K562 (cell line): Measurements from ENCODE around the gene FLOT2. TPM values are rescaled to one million over a fixed set of nuclear protein-coding genes. Genes with fewer than 3 reads are reported as not detected.
A peak's percentile ranks its signal among the peaks of the same experiment; 100 is the strongest.

Experiments used
- ATAC-seq: fragments of 200-7000 bp; cut with Tn5 transposase; 3 replicates; pipeline ENCODE4 v1.9.1; 2020; ENCODE audit warnings: moderate library complexity
- BruUV-seq: library from RNA; stranded (reverse); fragments of 400-500 nt; replicated peaks from 2 replicates; lab custom pipeline; 2021; lab: Mats Ljungman, UMichigan
- CTCF ChIA-PET: fragments of 300-600 bp; formaldehyde crosslinking; extraction: SDS; loops from one replicate; lab custom pipeline; 2021; ENCODE audit warnings: low intra/inter-chr PET ratio; lab: Yijun Ruan, JAX
- POLR2A ChIA-PET: fragments of 300-600, 350-650 bp; sonication (Branson Sonifier 250); formaldehyde crosslinking; extraction: SDS; loops from one replicate; lab custom pipeline; 2021; ENCODE audit warnings: antibody characterized with exemption, inconsistent platforms; lab: Yijun Ruan, JAX
- DNase-seq, 4 experiments: peaks; one replicate each; pipeline versions ENCODE4 v3.0.0 to v3.0.0-alpha.2; 2011 to 2018; ENCODE audit warnings: low spot score in 3 of 4, mixed read lengths in 3 of 4; ENCODE audit errors: extremely low read depth in 1 of 4
- FAIRE-seq: peaks from 2 replicates; lab custom pipeline; 2011; peaks lifted over from hg19 to GRCh38; lab: Jason Lieb, UNC
- H2AFZ ChIP-seq: 2 replicates; pipeline ENCODE4 v1.6.0; 2011; ENCODE audit warnings: low read depth, low read length, control low read depth, inconsistent platforms
- H3K27ac ChIP-seq: fragments of 200-600 bp; 3 replicates; pipeline ENCODE4 v1.8.0; 2011; ENCODE audit warnings: low read depth, mild to moderate bottlenecking, control low read depth, inconsistent platforms, low read length, moderate library complexity, mixed read lengths; ENCODE audit errors: extremely low read depth
- H3K27me3 ChIP-seq, 2 experiments: fragments of 300-600 bp in 1 of 2; 2 replicates in 1 of 2; 3 replicates in 1 of 2; pipeline versions ENCODE4 v1.6.0 to v1.8.0; 2011; ENCODE audit warnings: inconsistent platforms in 2 of 2, low read length in 2 of 2, mild to moderate bottlenecking in 1 of 2, mixed read lengths in 1 of 2, moderate library complexity in 1 of 2; ENCODE audit not compliant: control insufficient read depth in 2 of 2, insufficient read depth in 2 of 2
- H3K36me3 ChIP-seq: fragments of 300-600 bp; 3 replicates; pipeline ENCODE4 v1.8.0; 2011; ENCODE audit warnings: mild to moderate bottlenecking, low read length, inconsistent platforms; ENCODE audit not compliant: control insufficient read depth, insufficient read depth
- H3K4me1 ChIP-seq, 2 experiments: fragments of 200-600 bp in 1 of 2; replicated peaks in 1 of 2; 2 replicates in 1 of 2; 3 replicates in 1 of 2; pipeline versions ENCODE4 v1.5.1 to v1.8.0; 2011; ENCODE audit warnings: inconsistent platforms in 2 of 2, low read length in 2 of 2, mild to moderate bottlenecking in 1 of 2, mixed read lengths in 1 of 2, moderate library complexity in 1 of 2; ENCODE audit not compliant: control insufficient read depth in 2 of 2, insufficient read depth in 2 of 2
- H3K4me2 ChIP-seq: 2 replicates; pipeline ENCODE4 v1.6.1; 2011; ENCODE audit warnings: low read length, control low read depth, inconsistent platforms, mixed read lengths; ENCODE audit not compliant: insufficient read depth
- H3K4me3 ChIP-seq: fragments of 200-600 bp; sonication (generic), shearing (Covaris generic); 2 replicates; pipeline ENCODE4 v1.5.1; 2016; ENCODE audit warnings: control low read depth, inconsistent platforms
- H3K79me2 ChIP-seq: fragments of 200-600 bp; 3 replicates; pipeline ENCODE4 v1.8.0; 2011; ENCODE audit warnings: low read length, inconsistent platforms; ENCODE audit not compliant: control insufficient read depth, insufficient read depth
- H3K9ac ChIP-seq, 2 experiments: 2 replicates each; pipeline versions ENCODE4 v1.6.0 to v1.6.1; 2011; ENCODE audit warnings: low read depth in 2 of 2, low read length in 2 of 2, control low read depth in 1 of 2, inconsistent platforms in 1 of 2, mild to moderate bottlenecking in 1 of 2, mixed read lengths in 1 of 2; ENCODE audit not compliant: insufficient read depth in 1 of 2
- H3K9me1 ChIP-seq: one replicate; pipeline ENCODE4 v1.6.0; 2011; ENCODE audit warnings: inconsistent platforms, mild to moderate bottlenecking, low read length, moderate library complexity; ENCODE audit not compliant: control insufficient read depth, insufficient read depth
- H3K9me3 ChIP-seq: replicated peaks from 2 replicates; pipeline ENCODE4 v1.5.1; 2011; ENCODE audit warnings: low read depth, low read length, inconsistent platforms; ENCODE audit not compliant: control insufficient read depth, insufficient read depth
- H4K20me1 ChIP-seq: replicated peaks from 2 replicates; pipeline ENCODE4 v1.6.1; 2011; ENCODE audit warnings: low read length, inconsistent platforms, mixed read lengths; ENCODE audit not compliant: control insufficient read depth, insufficient read depth
- ARID1B ChIP-seq: fragments of 450-650 bp; IDR thresholded peaks from 2 replicates; pipeline ENCODE4 v1.6.1; 2016; ENCODE audit warnings: antibody characterized with exemption, mild to moderate bottlenecking, inconsistent platforms
- ASH1L ChIP-seq: fragments of 450-650 bp; IDR thresholded peaks from 2 replicates; pipeline ENCODE4 v1.6.1; 2018; ENCODE audit warnings: borderline replicate concordance, mild to moderate bottlenecking, low read depth; ENCODE audit not compliant: partially characterized antibody
- BCOR ChIP-seq: fragments of 450-650 bp; IDR thresholded peaks from 2 replicates; pipeline ENCODE4 v1.6.1; 2016
- CBFA2T2 ChIP-seq: fragments of 450-650 bp; conservative IDR thresholded peaks from 2 replicates; pipeline ENCODE4 v1.6.1; 2017; ENCODE audit warnings: mild to moderate bottlenecking
- CBFA2T3 ChIP-seq: fragments of 450-650 bp; IDR thresholded peaks from 2 replicates; pipeline ENCODE4 v1.6.1; 2017
- DPF2 ChIP-seq: fragments of 450-650 bp; IDR thresholded peaks from 2 replicates; pipeline ENCODE4 v1.6.1; 2016
- EP300 ChIP-seq: IDR thresholded peaks from 2 replicates; pipeline ENCODE4 v1.6.1; 2012; ENCODE audit warnings: low read length, improper control_type of control experiment
- FIP1L1 ChIP-seq: fragments of 200-400 bp; formaldehyde crosslinking; IDR thresholded peaks from 2 replicates; pipeline ENCODE4 v1.6.1; 2018; ENCODE audit warnings: mild to moderate bottlenecking, low read depth, low read length; ENCODE audit not compliant: poor library complexity, severe bottlenecking
- GATA2 ChIP-seq: sonication (generic); formaldehyde crosslinking; IDR thresholded peaks from 2 replicates; pipeline ENCODE4 v1.4.0; 2020; ENCODE audit warnings: mild to moderate bottlenecking, missing genetic modification reagents
- HDAC1 ChIP-seq, 2 experiments: fragments of 450-650 bp; IDR thresholded peaks; 2 replicates each; pipeline ENCODE4 v1.6.1; 2016 to 2017; ENCODE audit warnings: inconsistent platforms in 1 of 2, mild to moderate bottlenecking in 1 of 2, moderate library complexity in 1 of 2
- NCOR1 ChIP-seq: fragments of 450-650 bp; IDR thresholded peaks from 2 replicates; pipeline ENCODE4 v1.6.1; 2016; ENCODE audit warnings: mild to moderate bottlenecking, moderate library complexity
- SAFB2 ChIP-seq: fragments of 200-400 bp; formaldehyde crosslinking; IDR thresholded peaks from 2 replicates; pipeline ENCODE4 v1.6.1; 2018; ENCODE audit warnings: borderline replicate concordance, low read length, low read depth, moderate library complexity; ENCODE audit not compliant: severe bottlenecking
- SUPT5H ChIP-seq: fragments of 450-650 bp; IDR thresholded peaks from 2 replicates; pipeline ENCODE4 v1.6.1; 2016
- TAL1 ChIP-seq: fragments of 450-650 bp; IDR thresholded peaks from 2 replicates; pipeline ENCODE4 v1.6.1; 2016; ENCODE audit warnings: mild to moderate bottlenecking
- TCF3 ChIP-seq: sonication (generic); formaldehyde crosslinking; IDR thresholded peaks from 2 replicates; pipeline ENCODE4 v1.4.0; 2020; ENCODE audit warnings: mild to moderate bottlenecking, missing genetic modification reagents
- TEAD4 ChIP-seq, 2 experiments: sonication (generic) in 1 of 2; formaldehyde crosslinking in 1 of 2; IDR thresholded peaks; 2 replicates each; pipeline versions ENCODE4 v1.6.1 to v1.8.0; 2012 to 2022; ENCODE audit warnings: borderline replicate concordance in 1 of 2, inconsistent platforms in 1 of 2, low read length in 1 of 2, mild to moderate bottlenecking in 1 of 2, missing genetic modification reagents in 1 of 2
- THRAP3 ChIP-seq: fragments of 450-650 bp; IDR thresholded peaks from 2 replicates; pipeline ENCODE4 v1.6.1; 2016; ENCODE audit warnings: mild to moderate bottlenecking, inconsistent platforms, borderline replicate concordance
- ZNF133 ChIP-seq: fragments of 250-450 bp; sonication (Bioruptor Pico); IDR thresholded peaks from 2 replicates; pipeline ENCODE4 v1.4.0; 2020; ENCODE audit warnings: mild to moderate bottlenecking
- ZNF140 ChIP-seq: fragments of 250-450 bp; sonication (Bioruptor Pico); IDR thresholded peaks from 2 replicates; pipeline ENCODE4 v1.8.0; 2021; ENCODE audit warnings: moderate library complexity, mild to moderate bottlenecking, inconsistent platforms
- ZNF224 ChIP-seq: sonication (generic); formaldehyde crosslinking; IDR thresholded peaks from 2 replicates; pipeline ENCODE4 v1.8.0; 2022; ENCODE audit warnings: mild to moderate bottlenecking, missing genetic modification reagents
- WGBS: fragments of 100-300 bp; shearing (Covaris generic); methylation state at CpG from one replicate; pipeline ENCODE4 v1.1.6; 2016; ENCODE audit warnings: low coverage, mixed read lengths; ENCODE audit not compliant: insufficient coverage; ENCODE audit errors: missing lambda C conversion rate; 5-methylcytosine and 5-hydroxymethylcytosine counted together
- in situ Hi-C: fragments of 300-500 bp; cut with MboI; formaldehyde crosslinking; loops from 4 replicates; pipeline ENCODE4 v1.15.0; 2018; ENCODE audit warnings: inconsistent platforms, mixed read lengths
- intact Hi-C: fragments of 100-400 bp; cut with micrococcal nuclease; formaldehyde crosslinking; loops from 2 replicates; pipeline ENCODE4 v1.14.2; 2022
- polyA plus RNA-seq, 8 experiments: library from polyadenylated mRNA; depleted of rRNA in 4 of 8; stranded (reverse) in 5 of 8; unstranded in 3 of 8; fragments of >200 nt; fragmentation: Nextera tagmentation in 2 of 8; fragmentation: Illumina TruSeq in 1 of 8; extraction: Ambion mirVana in 2 of 8; extraction: Trizol in 1 of 8; gene quantifications; 2 replicates each; pipeline versions ENCODE4 v1.2.1 to v1.2.3, GENCODE V29; 2011 to 2014; ENCODE audit warnings: inconsistent platforms in 1 of 8, missing spikeins in 1 of 8
- total RNA-seq, 7 experiments: library from RNA; depleted of rRNA in 6 of 7; stranded (reverse); fragments of >200 nt in 6 of 7; fragmentation: Illumina TruSeq in 2 of 7; extraction: Trizol in 2 of 7; gene quantifications; 2 replicates each; pipeline versions ENCODE4 v1.2.1 to v1.2.3, GENCODE V29; 2011 to 2021; ENCODE audit warnings: low replicate concordance in 1 of 7
- TF ChIP-seq, protein P1 (sequence below): fragments of 450-650 bp; formaldehyde crosslinking; IDR thresholded peaks from 2 replicates; pipeline ENCODE4 v1.4.0; 2022; ENCODE audit warnings: missing genetic modification characterization
- TF ChIP-seq, protein P2 (sequence below), 2 experiments: fragments of 450-650 bp; IDR thresholded peaks; 2 replicates each; pipeline ENCODE4 v1.6.1; 2016

Gene FLOT2
- total and polyA plus RNA-seq, 9 of the 15 experiments (the other 6 are each of a cell fraction or from before 2014, with no cell fraction given) = 17.5 to 138 (median 41.7) TPM

DNA sequence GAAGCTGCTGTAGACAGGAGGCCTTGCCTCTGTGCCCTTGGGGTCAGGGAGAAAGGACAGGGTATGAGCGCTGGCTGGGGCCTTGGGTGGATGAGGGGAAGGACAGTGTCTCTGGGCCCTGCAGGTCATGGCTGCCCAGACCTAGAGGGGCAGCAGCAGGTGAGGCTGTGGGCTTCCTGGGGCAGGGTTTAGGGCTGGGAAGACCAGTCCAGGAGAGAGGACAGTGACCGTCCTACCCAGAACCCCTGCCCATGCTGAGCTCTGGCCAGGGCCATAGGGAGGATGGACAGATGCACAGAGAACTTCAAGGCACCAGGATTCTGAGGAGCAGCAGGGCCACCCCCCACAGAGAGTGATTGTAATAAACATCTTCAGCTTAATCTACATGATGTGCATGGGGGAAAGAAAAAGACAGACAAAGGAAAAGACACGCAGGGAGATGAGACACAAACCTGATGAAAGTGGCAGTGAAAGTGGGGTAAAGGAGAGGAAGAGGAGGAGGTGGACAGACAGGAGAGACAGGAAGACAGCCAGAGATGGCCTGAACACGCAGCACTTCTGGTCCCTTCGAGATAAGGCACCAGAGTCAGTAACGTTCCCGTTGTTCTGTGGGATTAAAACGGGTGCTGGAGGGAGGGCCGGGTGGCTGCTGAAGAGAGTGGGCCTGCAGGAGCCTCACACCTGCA lies 17.5 kb downstream of the FLOT2 start:
- ChIA-PET POLR2A (interaction anchor here (0.6 to 4.3 kb wide), 4 partner anchors 8 to 154 kb away, joined by 3 to 29 read pairs (median 4); partner anchors contain the start of gene TLCD1), CTCF (interaction anchor here (1.4 kb wide), 1 partner anchor 117 kb away, joined by 9 read pairs; no protein-coding TSS in a partner anchor)
- 26% methylated on average over 9 of the region's 9 CpGs for WGBS
- peak overlapping the region; percentile 38; the same call in 1 of the 2 replicates for H3K4me2 ChIP-seq
- H2AFZ ChIP-seq = no peak overlapping the region
- no peaks in the 10 kb centered on the region for H3K27me3 ChIP-seq
- peaks cover 66% of the 10 kb centered on the region for H3K36me3 ChIP-seq
- H3K79me2 ChIP-seq = no peaks in the 10 kb centered on the region
- FAIRE-seq = peak; percentile 85
- TSS peak; percentile 57 for BruUV-seq
- H3K9ac ChIP-seq = peak overlapping the region in 1 of 2 experiments; percentile 86; a peak in 3 of 4 replicates
- no peaks in the 10 kb centered on the region for H3K9me1 ChIP-seq
- peaks cover 3% of the 10 kb centered on the region for H3K9me3 ChIP-seq
- intact Hi-C loops = loop anchor here (1.0 kb wide), 2 partner anchors 31 to 117 kb away; no protein-coding TSS in a partner anchor
- peak; percentile 65 for ATAC-seq
- DNase-seq = peak in 2 of 4 experiments; percentile 72
- peaks cover 21 to 46% of the 10 kb centered on the region in 2 experiments; a peak in 4 of 5 replicates for H3K4me1 ChIP-seq
- in situ Hi-C loops = no loop called here
- no peaks in the 10 kb centered on the region for H4K20me1 ChIP-seq
- peak overlapping the region; percentile 4; the same call in 2 of the 3 replicates for H3K27ac ChIP-seq
- no peak overlapping the region for H3K4me3 ChIP-seq
- no peak for TF ChIP-seq FIP1L1
- peak; percentile 26; the same call in 1 of the 2 replicates for TF ChIP-seq TEAD4 (IDR thresholded peaks at IDR 0.05; ENCODE audit: low read length)
- TF ChIP-seq TEAD4 (CRISPR knock-in tag; IDR thresholded peaks at IDR 0.05; ENCODE audit: borderline replicate concordance) = no peak
- TF ChIP-seq ARID1B = peak; percentile 73; the same call in 1 of the 2 replicates
- TF ChIP-seq ASH1L = no peak
- no peak for TF ChIP-seq THRAP3
- TF ChIP-seq NCOR1 = peak; percentile 57; the same call in 1 of the 2 replicates
- TF ChIP-seq GATA2 (CRISPR knock-in tag) = no peak
- TF ChIP-seq, protein P1, sequence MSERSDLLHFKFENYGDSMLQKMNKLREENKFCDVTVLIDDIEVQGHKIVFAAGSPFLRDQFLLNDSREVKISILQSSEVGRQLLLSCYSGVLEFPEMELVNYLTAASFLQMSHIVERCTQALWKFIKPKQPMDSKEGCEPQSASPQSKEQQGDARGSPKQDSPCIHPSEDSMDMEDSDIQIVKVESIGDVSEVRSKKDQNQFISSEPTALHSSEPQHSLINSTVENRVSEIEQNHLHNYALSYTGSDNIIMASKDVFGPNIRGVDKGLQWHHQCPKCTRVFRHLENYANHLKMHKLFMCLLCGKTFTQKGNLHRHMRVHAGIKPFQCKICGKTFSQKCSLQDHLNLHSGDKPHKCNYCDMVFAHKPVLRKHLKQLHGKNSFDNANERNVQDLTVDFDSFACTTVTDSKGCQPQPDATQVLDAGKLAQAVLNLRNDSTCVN = no peak
- peak; percentile 22 to 68; a peak in 2 of 4 replicates for TF ChIP-seq HDAC1 (IDR thresholded peaks at IDR 0.05)
- peak; percentile 72 for TF ChIP-seq TCF3 (CRISPR knock-in tag)
- no peak for TF ChIP-seq SAFB2
- no peak for TF ChIP-seq ZNF140
- TF ChIP-seq ZNF133 = no peak
- TF ChIP-seq SUPT5H = no peak
- TF ChIP-seq CBFA2T3 = peak; percentile 86
- no peak for TF ChIP-seq ZNF224 (CRISPR knock-in tag)
- TF ChIP-seq, protein P2, sequence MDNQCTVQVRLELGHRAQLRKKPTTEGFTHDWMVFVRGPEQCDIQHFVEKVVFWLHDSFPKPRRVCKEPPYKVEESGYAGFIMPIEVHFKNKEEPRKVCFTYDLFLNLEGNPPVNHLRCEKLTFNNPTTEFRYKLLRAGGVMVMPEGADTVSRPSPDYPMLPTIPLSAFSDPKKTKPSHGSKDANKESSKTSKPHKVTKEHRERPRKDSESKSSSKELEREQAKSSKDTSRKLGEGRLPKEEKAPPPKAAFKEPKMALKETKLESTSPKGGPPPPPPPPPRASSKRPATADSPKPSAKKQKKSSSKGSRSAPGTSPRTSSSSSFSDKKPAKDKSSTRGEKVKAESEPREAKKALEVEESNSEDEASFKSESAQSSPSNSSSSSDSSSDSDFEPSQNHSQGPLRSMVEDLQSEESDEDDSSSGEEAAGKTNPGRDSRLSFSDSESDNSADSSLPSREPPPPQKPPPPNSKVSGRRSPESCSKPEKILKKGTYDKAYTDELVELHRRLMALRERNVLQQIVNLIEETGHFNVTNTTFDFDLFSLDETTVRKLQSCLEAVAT (IDR thresholded peaks at IDR 0.05) = peak in 1 of 2 experiments; percentile 56; a peak in 1 of 4 replicates
- TF ChIP-seq DPF2 = 0 out of 2 replicates have a peak, but pooled peaks have one; percentile 37
- TF ChIP-seq EP300 = peak; percentile 11; the same call in 1 of the 2 replicates
- TF ChIP-seq CBFA2T2 = peak; percentile 68
- peak; percentile 28; the same call in 1 of the 2 replicates for TF ChIP-seq BCOR
- TF ChIP-seq TAL1 = peak; percentile 49; the same call in 1 of the 2 replicates
